IgD-negative memory B cell (primary cell): ENCODE measurements around the gene ALX1. TPM values are rescaled to one million over a fixed set of nuclear protein-coding genes. Genes with fewer than 3 reads are reported as not detected.

Experiments used
- H3K27ac Mint-ChIP-seq, 3 donors: one replicate each; pipeline ENCODE4 v1.8.0; 2020 to 2022; ENCODE audit warnings: mild to moderate bottlenecking in 3 of 3, mixed read lengths in 3 of 3, moderate library complexity in 1 of 3
- H3K27me3 Mint-ChIP-seq: one replicate; pipeline ENCODE4 v1.8.0; 2021; ENCODE audit warnings: mixed read lengths
- H3K36me3 Mint-ChIP-seq: one replicate; pipeline ENCODE4 v1.8.0; 2020; ENCODE audit warnings: mild to moderate bottlenecking, mixed read lengths
- H3K4me1 Mint-ChIP-seq, 3 donors: one replicate each; pipeline ENCODE4 v1.8.0; 2020 to 2022; ENCODE audit warnings: mixed read lengths in 3 of 3, mild to moderate bottlenecking in 1 of 3
- H3K4me3 Mint-ChIP-seq, 4 donors: one replicate each; pipeline ENCODE4 v1.8.0; 2020 to 2022; ENCODE audit warnings: mild to moderate bottlenecking in 4 of 4, mixed read lengths in 4 of 4, moderate library complexity in 3 of 4
- H3K9me3 Mint-ChIP-seq, 3 donors: one replicate each; pipeline ENCODE4 v1.8.0; 2020 to 2021; ENCODE audit warnings: mixed read lengths in 3 of 3, mild to moderate bottlenecking in 1 of 3
- polyA plus RNA-seq: library from polyadenylated mRNA; unstranded; fragments of 300-500 nt; fragmentation: Illumina TruSeq; gene quantifications from one replicate; pipeline ENCODE4 v1.2.3, GENCODE V29; 2021

Gene ALX1
- polyA plus RNA-seq, 1 donor from 2014 or later, result not detected

- no peaks in the 10 kb centered on the region for H3K27me3 Mint-ChIP-seq
- peaks cover 0 to 6% (median 2%) of the 10 kb centered on the region in 3 donors for H3K9me3 Mint-ChIP-seq
- no peaks in the 10 kb centered on the region for H3K36me3 Mint-ChIP-seq
- peaks cover 0 to 2% (median 0%) of the 10 kb centered on the region in 3 donors for H3K4me1 Mint-ChIP-seq
- H3K27ac Mint-ChIP-seq, result no peak overlapping the region
- no peak overlapping the region for H3K4me3 Mint-ChIP-seq
Observed at GRCh38 chr12:85329913-85330312, 49.9 kb downstream of the ALX1 start.

- H3K4me3 Mint-ChIP-seq, result no peak overlapping the region
- no peak overlapping the region for H3K27ac Mint-ChIP-seq
- no peaks in the 10 kb centered on the region for H3K36me3 Mint-ChIP-seq
- H3K4me1 Mint-ChIP-seq, result no peaks in the 10 kb centered on the region
- H3K27me3 Mint-ChIP-seq, result no peaks in the 10 kb centered on the region
- H3K9me3 Mint-ChIP-seq, result peaks cover 0 to 3% (median 2%) of the 10 kb centered on the region in 3 donors
Observed at GRCh38 chr12:85348779-85349178, 68.8 kb downstream of the ALX1 start.

GRCh38 chr12:85350356-85350755, 70.3 kb downstream of the ALX1 start:
- H3K4me1 Mint-ChIP-seq, result no peaks in the 10 kb centered on the region
- H3K27ac Mint-ChIP-seq, result no peak overlapping the region
- H3K4me3 Mint-ChIP-seq, result no peak overlapping the region
- H3K36me3 Mint-ChIP-seq, result no peaks in the 10 kb centered on the region
- peaks cover 0 to 3% (median 2%) of the 10 kb centered on the region in 3 donors for H3K9me3 Mint-ChIP-seq
- no peaks in the 10 kb centered on the region for H3K27me3 Mint-ChIP-seq

Other genes starting within 250 kb of the ALX1 start
- not detected for gene TSPAN19, start 243.9 kb upstream of the ALX1 start, polyA plus RNA-seq
- not detected for gene LRRIQ1, start 243.9 kb upstream of the ALX1 start, polyA plus RNA-seq